GM19397 (cell line): Measurements from ENCODE around the gene USH2A.

Experiments used
- ATAC-seq: cut with Tn5 transposase; IDR thresholded peaks from one replicate; pipeline ENCODE4 v1.9.1; 2021; ENCODE audit warnings: mild to moderate bottlenecking, moderate library complexity; ENCODE audit not compliant: unreplicated experiment

The USH2A gene

DNA sequence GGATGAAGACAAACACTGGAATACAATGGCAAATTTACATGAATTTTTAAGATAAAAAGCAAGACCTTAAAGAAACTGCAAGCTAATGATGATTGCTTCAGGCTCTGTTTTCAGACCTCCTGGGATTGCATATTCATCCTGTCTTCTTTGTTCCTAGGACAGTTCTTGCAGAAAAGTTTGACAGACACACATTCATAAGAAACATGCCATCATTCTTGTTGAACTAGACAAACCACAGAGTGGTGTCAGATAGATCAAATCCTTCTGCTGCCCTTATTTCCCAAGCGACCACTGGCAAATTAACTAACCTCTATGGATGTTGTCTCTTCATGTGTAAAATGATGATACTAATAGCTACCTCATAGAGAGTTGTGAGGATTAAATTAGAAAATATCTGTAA, 674.8 kb downstream of the USH2A start:
- ATAC-seq: no peak

DNA sequence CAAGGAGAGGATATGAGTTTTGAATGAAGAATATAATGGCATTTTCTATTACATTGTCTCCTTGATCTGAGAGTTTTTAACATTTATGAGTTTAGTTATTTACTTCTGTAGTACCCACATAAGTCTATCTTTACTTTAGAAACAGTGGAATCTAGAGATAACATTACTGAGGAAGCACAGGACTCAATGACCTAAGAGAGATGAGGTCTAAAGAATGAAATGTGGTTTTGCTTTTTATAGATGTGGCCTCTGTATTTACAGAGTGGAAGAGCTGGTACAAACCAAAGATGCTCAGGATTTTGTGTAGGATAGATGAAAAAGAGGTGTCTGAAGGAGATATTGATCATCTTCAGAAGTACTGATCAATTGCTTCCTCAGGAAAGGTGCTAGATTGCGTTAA, 678.8 kb downstream of the USH2A start:
- ATAC-seq: no peak

DNA sequence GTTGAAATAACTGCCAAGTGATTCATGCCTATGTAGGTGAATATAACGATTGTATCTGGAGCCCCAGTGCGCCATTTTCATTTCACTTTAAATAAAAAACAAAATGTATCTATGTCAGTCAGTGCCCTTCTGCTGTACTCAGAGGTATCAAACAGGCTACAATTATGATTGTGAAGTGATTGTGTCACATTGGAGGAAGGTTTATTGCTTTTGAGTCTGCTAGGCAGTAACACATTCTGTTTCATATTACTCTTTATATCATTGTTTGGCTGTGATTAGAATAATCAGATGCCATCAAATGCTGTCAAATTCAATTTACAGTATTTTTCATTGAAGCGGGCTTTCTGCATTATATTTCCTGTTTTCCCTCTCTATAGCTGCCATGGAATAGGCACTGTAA, 684.2 kb downstream of the USH2A start:
- no peak for ATAC-seq

DNA sequence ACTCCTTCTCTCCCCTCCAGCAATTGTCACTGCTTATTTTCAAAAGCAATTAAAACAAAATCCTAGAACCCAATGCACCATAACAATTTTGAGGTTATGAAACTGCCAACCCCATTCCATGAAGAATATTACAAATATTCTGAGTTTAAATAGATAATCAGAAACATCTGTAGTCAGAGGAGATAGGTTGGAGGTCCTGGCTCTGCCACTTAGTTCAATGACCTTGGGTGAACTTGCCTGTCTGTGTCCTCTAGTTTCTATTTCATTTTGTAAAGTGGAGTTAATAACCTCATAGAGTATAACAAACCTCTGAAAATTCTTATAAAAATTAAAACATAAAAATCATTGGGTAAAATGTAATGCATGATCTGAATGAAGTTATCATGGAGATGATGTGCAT, 691.5 kb downstream of the USH2A start:
- no peak for ATAC-seq

DNA sequence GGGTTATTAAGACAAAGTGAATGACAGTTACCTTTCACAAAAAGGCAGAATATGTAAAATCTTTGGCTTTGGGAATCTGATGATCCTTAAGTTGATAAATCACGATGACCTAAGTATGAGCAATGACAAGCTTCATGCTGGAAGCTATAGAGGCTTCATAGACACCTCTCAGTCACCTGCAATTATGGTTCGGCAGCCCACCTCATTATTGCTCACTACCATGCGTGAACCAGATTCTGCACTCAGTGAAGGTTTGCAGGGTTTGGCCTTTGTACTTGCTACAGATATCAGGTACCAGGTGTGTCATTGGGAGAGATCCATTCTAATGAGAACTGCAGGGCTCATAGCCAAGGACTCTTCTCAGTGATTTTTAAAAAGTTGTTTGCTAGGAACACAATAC, 692.6 kb downstream of the USH2A start:
- ATAC-seq: no peak

DNA sequence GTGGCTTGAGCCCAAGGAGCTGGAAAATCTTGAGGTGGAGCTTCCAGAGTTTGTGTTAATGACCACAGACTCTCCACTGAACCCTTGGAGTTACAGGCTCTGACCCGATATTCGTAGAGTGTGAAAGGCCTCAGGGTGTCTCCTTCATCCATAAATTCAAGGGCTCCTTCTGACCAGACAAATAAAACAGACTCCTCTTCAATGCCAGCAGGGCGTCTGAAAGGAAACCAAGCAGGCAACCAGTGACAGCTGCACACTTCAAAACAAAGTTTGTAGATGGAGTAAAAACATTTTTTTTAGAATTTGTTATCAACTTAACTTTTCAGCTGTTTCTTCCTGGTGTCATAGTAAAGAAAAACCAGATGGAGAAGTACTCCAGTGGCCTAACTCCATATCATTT, 695.1 kb downstream of the USH2A start:
- ATAC-seq: no peak

DNA sequence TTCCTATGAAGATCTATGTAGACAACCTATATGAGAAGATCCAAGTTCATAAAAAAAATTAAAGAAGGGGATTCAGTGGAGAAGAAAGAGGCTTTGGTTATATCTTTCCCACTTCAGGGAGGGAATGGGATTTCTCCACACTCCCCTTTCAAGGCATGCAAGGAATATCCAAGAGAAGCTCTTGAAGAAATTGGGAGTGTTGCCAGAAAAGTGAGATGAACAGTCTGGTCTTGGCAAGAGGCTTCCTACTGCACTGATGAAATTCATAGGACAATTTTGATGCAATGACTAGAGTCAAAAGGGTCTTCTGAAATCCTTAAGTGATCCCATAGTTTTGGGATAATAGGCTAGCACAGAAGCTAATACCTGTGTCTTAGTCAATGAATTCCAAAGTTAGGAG, 703.1 kb downstream of the USH2A start:
- no peak for ATAC-seq

DNA sequence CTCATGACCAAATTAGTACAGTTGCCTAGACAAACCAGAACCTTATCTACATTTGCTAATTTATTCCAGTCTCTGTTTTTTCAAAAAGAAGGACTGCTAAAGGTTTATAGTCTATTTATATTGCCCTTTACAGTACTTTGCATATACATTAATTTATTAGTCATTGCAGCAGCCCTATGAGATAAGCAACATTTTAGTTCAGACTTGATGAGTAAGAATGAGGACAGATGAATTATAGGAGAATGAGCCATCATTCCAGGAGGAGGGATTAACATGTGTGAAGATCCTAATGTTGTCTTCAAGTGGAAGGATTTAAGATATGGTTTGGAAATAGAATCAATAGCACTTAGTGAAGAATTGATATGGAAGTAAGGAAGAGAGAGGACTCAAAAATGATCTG, 703.7 kb downstream of the USH2A start:
- no peak for ATAC-seq

DNA sequence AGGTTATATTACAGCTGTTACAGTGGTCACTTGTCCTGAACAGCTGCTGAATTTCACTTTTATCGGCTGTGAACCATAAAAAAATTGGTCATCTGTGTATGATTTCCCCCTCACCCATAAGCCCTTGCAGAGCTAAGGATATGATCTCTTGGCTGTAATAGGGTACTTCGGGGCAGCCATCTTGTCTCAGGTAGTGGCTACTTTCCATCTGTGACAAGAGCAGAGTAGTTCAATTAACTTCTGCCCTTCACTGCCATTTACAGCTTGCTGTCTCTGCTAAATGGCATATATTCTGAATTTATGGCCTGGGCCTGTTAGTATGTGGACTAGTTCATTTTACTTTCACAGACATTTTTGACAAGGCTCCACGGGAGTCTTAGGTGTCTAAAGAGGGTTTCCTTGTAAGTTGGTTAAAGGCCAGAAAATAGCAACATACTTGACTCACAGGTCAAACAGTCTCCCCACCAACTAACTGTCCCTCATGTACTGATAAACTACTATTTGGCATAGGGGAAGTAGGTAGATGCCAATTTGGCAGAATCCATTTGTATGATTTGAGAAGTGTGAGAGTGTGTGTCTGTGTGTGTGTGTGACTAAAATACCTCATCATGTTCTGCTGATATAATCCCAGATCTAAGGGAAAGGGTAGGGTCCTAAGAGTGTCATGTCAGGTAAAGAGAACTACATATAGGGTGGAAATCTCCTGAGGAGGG, 704.5 kb downstream of the USH2A start:
- no peak for ATAC-seq

DNA sequence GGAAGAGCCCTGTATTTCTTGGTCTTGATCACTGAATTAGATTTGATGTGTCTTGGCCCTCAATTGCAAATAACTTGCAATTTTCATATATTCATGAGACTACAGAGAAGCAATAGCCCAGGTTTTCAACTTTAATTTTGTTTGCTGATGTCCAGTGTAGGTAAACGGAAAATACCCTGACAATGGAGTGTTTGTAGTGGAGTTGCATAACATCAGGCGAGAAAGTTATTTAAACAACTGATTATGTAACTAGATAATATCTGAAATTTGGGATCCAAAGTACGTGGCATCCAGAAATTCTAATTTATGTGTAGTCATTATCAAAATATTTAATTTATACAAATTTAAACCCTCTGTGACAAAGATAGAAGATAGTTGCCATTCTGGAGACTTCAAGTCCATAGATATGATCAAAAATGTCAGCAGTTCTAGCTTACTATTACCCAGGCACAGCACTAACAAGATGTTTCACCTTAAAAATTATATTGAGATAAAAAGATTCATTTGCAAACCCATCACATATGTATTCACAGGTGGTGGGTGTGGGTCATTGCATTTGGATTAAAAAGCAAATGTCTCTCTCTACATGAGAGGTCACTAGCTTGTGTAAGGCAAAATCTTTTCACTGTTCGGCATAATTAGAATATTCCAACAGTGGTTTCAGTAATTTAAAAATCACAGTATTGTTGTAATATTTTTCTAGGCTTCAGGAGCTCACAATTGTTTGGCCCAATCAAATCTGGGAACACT, 705.4 kb downstream of the USH2A start:
- no peak for ATAC-seq

DNA sequence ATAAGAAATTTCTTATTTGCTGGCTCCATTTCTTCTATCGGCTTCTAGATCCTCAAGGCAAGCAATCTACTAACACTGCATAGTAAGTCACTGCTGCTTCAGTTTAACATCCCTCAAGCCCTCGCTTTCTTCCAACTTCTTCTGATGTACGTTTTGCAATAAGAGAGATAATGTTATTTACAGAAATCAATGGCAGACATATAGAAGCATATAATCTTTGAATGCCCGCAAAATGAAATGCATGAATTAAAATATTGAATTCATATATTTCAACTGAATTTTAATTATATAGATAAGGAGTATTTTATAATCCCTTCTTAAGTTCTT, 712.4 kb downstream of the USH2A start:
- no peak for ATAC-seq

DNA sequence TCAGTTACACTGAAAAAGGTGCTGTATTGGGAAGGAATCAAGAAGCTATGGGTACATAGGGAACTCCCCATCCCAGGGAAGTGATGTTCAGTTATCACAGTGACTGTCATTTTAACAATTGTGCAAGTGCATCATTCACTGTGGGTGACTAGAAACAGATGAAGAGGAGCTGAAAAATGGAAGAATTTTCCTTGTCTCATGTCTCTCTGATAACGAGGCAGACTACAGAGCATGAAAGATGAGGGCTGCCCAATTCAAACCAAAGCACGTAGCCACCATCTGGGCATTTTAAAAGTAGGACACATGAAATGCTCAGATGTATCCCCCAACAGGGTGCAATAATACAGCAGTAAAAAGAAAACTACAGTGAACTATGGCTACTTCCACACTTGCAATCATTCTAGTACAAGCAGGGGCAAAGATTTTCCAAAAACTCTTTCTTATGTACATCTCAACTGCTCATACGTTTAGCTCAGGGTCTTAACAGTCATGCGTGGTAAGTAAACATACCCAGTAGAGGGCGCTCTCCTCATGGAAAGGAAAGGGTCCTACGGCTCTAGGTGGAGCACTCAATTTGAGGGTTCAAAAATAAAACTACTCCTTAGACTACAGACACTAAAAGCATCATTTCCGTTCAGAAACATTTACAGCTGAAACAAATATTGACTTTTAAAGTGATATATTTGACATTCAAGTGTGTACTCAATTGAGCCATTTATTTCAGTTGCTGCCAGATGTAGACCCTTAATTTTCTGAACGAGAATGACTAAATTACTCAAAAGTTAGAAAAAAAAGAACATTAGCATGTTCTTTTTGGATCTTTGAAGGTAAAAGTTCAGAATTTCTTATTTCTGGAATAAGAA, 713.0 kb downstream of the USH2A start:
- ATAC-seq: peak; percentile 73

DNA sequence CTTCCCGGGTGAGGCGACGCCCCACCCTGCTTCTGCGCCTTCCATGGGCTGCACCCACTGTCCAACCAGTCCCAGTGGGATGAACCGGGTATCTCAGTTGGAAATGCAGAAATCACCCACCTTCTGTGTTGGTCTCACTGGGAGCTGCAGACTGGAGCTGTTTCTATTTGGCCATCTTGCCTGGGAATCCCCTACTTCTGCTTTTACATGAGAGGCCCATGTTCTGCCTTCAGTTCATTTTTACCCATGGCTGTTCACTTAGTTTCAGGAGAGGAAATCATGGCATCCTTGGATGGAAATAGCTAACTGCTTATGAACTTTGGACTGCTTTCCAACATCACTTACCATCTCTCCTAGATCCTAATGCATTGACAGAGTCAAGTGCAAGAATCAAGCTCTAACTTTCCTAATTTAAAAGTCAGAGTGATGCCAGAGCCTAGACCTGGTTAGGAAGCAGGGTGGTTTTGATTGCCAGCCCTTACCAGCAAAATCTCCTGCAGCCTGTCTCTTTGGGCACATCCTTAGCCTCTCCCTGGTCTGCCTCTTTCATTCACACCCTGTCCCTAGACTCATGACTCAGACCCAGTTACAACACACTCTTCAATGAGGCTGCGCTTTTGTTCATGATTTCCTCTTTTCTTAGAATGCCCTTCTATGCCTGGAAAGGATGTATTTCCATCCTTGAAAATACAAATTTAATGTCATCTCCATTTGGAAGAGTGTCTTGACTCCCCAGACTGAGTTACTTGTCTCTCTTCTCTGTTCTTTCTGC, 719.0 kb downstream of the USH2A start:
- no peak for ATAC-seq

DNA sequence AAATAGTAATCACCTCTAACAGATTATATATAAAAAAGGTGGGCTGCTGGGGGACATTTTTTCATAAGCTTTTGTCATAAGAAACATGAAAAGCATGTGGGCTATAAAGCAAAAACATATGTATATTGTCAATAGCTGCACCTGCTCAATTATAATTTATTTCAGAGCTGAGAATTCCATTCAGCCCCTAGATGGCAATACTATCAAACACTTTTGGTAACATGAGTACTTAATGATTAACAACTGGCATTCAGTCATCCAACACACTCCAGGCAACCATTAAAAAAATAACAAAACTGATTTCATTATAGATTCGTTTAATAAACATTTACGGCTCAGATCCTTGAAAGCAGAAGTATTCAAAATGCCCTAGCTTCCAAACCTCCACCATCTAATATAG, 741.0 kb downstream of the USH2A start:
- no peak for ATAC-seq

DNA sequence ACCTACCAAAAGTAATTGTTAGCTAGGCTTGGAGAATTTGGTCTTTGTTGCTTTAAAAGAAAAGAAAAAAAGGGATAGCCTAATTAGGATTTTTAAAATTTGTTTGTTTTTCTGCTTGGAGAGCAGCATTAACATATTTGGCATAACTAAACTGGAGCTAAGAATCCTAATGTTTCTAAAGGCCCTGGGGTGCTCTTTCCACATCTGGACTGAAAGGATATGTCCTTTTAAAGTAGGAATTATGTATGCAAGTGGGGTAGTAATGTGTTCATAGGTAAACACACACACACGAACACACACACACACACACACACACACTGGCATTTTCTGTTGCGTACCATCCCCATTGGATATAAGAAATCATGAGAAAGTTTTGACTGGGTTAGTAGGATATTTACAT, 742.2 kb downstream of the USH2A start:
- no peak for ATAC-seq

DNA sequence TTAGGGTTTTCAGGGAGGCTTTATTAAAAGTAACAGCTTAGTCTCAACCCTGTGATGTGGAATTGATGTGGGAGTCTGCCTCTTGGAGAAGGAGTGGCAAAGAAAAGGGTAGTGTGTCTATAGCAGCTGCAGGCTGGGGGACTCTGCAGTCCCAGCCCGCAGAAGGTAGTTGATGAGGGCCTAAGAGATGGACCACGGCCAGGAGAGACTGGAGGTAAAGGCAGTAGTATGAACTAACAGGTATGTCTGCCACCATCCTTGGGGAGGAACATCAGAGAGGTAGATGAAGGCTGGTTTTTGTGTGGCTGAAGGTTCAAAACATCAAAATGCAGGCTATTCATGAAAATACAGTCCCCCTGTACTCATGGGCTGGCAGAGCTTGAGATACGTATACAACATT, 744.0 kb downstream of the USH2A start:
- no peak for ATAC-seq

DNA sequence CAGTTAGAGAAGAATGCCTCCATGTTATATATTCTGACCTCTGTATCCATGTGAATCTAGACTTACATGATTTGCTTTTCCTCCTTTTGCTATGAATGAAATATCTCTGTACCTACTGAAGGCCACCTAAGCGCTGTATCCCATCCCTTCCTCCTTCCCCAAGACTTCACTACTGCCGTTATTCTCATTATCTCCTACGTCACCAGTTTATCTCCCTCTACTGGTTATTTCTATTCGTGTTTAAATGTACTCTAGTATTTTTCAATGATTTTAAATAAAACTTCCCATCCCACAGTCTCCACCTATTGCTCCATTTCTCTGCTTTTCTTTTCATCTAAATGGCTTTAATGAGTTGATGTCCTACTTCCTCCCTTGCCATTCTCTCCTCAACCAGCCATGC, 746.1 kb downstream of the USH2A start:
- ATAC-seq: no peak

DNA sequence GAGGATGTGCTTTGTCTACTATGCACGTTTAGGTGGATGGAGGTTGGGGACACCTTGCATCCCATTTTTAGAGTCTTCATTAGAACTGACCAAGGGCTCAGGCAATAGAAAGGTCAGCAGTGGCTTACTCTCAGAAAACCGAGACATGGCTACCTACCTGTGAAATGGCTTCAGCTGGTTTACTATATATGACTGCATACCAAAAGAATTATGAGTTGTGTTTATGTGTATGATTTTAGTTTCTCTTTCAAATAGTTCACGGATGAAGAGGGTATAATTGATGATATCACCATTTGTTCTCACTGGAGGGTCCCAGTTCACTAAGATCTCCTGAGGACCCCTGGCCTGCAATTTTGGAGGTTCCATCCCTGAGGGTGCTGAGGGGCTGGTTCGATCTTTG, 749.3 kb downstream of the USH2A start:
- no peak for ATAC-seq

DNA sequence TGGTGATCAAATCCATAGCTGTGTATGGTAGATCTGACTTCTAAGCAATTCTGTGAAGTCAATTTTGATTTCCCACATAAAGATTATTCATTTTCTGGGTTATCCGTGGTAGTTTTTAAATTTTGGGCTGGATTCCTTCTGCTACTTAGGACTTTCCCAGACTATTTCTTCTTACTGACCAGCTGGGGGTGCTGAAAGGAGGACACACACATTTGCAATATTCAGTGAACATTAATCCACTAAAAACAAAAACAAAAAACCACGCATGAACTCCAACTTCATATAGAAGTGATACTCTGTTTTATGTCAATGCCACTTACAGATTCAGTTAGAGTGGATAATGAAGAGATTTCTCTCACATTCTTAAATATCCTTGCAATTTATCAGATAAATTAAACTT, 750.8 kb downstream of the USH2A start:
- ATAC-seq: no peak

DNA sequence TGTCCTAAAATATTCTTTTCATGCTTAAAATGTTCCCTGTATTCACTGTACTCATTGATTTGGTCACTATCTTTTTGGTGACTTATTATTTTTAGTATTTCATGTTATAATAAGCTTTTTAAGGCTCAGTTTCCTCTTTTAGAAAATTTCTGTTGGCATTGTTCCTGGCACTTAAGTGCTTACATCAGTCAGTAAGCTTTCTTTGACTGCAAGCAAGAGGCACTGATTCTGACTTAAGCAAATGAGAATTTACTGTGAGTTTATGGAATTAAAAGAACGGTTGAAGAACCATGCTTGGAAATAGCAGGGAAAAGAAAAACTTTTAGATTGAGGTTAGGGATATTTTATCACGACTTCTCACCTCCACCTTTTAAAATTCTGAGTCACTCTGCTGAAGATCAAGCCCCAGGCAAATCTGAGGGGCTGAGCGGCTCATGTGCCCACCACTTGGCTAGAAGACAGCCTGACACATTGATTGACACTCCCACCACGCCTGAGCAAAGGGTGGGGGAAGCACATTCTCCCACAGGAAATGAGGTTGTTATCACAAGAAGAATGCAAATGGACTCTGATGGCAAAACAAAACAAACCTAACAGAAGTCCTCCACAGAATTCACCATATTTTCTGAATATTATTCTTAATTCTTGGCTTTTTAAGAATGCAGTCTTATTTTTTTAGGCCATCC, 753.3 kb downstream of the USH2A start:
- ATAC-seq: no peak

DNA sequence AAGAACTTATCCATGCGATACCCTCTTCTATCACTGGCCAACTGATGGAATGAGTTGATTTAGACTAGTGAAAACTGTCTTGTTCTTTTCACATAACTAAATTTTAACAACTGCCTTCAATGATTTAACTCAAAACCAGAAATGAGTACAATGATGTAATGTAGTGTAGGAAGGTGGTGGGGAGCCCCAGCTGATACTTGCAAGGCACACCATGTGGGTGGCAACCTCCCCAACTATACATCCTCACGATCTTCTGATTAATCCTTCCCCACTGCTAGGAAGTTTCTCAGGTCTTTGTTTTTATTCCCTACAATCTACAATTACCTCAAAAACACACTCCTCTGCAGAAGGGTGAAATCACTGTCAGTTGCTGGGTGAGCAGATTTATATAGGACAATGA, 755.5 kb downstream of the USH2A start:
- no peak for ATAC-seq
